AG04449 (cell line): Measurements from ENCODE around the gene FZD4.

Source experiments
- CTCF ChIA-PET: fragments of 350-600 bp; formaldehyde crosslinking; extraction: SDS; loops from one replicate; lab custom pipeline; 2021; ENCODE audit warnings: antibody characterized with exemption; lab: Yijun Ruan, JAX
- POLR2A ChIA-PET: fragments of 400-600, 350-600 bp; formaldehyde crosslinking; extraction: SDS; loops from one replicate; lab custom pipeline; 2020; ENCODE audit warnings: antibody characterized with exemption, inconsistent platforms; lab: Yijun Ruan, JAX
- DNase-seq: peaks from one replicate; pipeline ENCODE4 v3.0.0-alpha.2; 2010; ENCODE audit warnings: low read depth, low spot score
- H3K4me3 ChIP-seq: 2 replicates; pipeline ENCODE4 v1.5.1; 2011; ENCODE audit warnings: low read depth, mild to moderate bottlenecking, control low read depth, low read length
- TF ChIP-seq, protein P1 (sequence below): IDR thresholded peaks from one replicate; pipeline ENCODE4 v1.5.1; 2011; ENCODE audit warnings: mild to moderate bottlenecking, moderate library complexity, low read length, control low read depth, inconsistent platforms; ENCODE audit not compliant: insufficient read depth; ENCODE audit errors: missing control alignments

The FZD4 gene

DNA sequence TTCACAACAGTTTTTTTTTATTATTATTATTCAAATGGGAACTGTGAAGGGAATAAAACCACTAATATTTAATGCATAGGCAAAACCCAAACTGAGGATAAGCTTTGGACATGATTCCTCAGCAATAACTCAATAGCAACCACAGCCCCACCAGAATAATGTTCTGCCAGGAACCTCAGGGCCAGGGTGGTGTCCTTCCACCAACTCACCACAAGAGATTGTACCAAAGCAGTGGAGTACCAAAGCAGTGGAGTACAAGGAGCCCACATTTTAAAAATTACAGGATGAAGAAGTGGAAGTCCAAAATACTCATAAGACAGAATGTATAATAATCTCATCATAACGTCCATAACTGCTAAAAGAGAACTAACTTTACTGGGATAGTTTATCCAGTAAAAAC, 32.5 kb upstream of the FZD4 start:
- no peak for DNase-seq
- ChIA-PET CTCF (interaction anchor here (0.6 to 1.6 kb wide), 5 partner anchors 11 to 302 kb away, joined by 3 to 4 read pairs (median 3); no protein-coding TSS in a partner anchor), POLR2A (no interaction called here)
- no peak overlapping the region for H3K4me3 ChIP-seq
- TF ChIP-seq, protein P1, sequence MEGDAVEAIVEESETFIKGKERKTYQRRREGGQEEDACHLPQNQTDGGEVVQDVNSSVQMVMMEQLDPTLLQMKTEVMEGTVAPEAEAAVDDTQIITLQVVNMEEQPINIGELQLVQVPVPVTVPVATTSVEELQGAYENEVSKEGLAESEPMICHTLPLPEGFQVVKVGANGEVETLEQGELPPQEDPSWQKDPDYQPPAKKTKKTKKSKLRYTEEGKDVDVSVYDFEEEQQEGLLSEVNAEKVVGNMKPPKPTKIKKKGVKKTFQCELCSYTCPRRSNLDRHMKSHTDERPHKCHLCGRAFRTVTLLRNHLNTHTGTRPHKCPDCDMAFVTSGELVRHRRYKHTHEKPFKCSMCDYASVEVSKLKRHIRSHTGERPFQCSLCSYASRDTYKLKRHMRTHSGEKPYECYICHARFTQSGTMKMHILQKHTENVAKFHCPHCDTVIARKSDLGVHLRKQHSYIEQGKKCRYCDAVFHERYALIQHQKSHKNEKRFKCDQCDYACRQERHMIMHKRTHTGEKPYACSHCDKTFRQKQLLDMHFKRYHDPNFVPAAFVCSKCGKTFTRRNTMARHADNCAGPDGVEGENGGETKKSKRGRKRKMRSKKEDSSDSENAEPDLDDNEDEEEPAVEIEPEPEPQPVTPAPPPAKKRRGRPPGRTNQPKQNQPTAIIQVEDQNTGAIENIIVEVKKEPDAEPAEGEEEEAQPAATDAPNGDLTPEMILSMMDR = no peak

DNA sequence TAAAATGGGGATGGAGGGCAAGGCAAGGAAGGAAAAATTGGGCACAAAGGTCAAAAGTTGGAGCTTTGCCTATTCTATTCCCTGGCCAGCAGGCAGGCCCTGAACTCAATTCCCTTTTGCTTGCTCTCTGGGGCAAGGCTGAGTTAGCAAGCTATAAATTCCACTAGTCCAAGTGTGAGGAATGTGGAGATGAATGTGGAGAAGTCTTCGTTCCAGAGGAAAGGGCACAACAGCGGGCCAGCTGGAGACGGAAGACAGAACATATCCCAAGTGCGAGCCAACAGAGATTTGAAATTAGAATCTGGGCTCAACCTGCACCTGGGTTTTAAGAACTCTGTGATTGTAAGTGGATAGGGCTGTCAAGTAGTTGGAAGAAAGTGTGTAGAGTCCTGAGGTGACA, 29.5 kb upstream of the FZD4 start:
- TF ChIP-seq, protein P1 = no peak
- POLR2A ChIA-PET = no interaction called here
- DNase-seq = no peak
- H3K4me3 ChIP-seq = no peak overlapping the region
- CTCF ChIA-PET = interaction anchor here (0.7 to 3.6 kb wide), 6 partner anchors 9 to 306 kb away, joined by 3 to 13 read pairs (median 4); no protein-coding TSS in a partner anchor

DNA sequence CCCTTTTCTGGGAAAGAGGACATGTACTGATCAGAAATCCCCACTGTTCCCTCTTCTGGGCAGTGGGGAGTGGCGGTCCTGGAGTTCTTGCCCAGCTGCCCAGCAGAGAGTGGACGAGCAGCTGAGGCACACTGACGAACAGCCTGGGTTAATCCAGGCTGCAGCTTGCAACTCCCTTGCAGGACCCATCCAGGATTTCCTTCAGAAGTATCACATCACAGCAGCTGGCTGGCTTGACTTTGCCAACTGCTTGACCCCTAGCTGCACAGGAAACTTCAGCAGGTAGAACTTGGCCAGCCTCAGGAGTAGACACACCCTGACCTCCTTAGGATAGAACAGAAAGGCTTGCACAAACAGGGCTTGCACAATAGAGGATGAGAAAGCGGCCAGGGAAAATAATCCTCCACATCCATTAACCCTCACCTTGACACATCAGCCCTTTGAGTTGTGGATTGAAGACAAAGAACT, 27.9 kb upstream of the FZD4 start:
- CTCF ChIA-PET = interaction anchor here (0.7 to 3.6 kb wide), 7 partner anchors 9 to 328 kb away, joined by 3 to 13 read pairs (median 4); no protein-coding TSS in a partner anchor
- TF ChIP-seq, protein P1 = no peak
- no peak overlapping the region for H3K4me3 ChIP-seq
- no peak for DNase-seq
- POLR2A ChIA-PET = no interaction called here

DNA sequence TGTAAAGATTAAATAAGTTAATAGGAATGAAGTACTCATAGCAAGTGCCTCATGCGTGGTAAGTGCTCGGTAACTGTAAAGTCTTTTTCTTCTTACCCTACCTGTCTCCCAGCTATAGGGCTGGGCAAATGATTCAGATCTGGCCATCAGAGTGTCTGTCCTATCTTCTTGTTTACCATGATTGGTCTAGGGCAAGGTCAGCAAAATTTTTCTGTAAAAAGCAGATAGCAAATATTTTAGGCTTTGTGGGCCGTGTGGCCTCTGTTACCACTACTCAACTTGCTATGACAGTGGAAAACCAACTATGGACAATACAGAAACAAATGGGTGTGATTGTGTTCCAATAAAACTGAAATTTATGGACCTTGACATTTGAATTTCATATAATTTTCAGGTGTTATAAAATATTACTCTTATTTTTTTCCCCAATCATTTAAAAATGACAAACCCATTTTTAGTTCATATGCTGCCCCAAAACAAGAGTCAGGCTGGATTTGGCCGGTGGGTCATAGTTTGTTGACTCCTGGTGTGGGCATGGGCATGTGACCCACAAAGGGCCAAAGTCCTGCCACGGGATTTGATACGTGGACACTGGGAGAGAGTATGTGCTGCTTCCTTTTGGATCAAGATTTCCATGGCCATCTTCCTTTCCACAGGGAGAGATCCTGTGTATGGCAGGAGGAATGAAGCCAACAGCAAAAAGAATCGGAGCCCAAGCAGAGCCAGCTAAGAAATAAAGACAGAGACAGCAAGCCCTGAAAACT, 26.8 kb upstream of the FZD4 start:
- no peak for DNase-seq
- CTCF ChIA-PET = interaction anchor here (0.9 to 3.6 kb wide), 6 partner anchors 11 to 330 kb away, joined by 3 to 13 read pairs (median 8); no protein-coding TSS in a partner anchor
- POLR2A ChIA-PET = no interaction called here
- no peak overlapping the region for H3K4me3 ChIP-seq
- TF ChIP-seq, protein P1 = no peak

DNA sequence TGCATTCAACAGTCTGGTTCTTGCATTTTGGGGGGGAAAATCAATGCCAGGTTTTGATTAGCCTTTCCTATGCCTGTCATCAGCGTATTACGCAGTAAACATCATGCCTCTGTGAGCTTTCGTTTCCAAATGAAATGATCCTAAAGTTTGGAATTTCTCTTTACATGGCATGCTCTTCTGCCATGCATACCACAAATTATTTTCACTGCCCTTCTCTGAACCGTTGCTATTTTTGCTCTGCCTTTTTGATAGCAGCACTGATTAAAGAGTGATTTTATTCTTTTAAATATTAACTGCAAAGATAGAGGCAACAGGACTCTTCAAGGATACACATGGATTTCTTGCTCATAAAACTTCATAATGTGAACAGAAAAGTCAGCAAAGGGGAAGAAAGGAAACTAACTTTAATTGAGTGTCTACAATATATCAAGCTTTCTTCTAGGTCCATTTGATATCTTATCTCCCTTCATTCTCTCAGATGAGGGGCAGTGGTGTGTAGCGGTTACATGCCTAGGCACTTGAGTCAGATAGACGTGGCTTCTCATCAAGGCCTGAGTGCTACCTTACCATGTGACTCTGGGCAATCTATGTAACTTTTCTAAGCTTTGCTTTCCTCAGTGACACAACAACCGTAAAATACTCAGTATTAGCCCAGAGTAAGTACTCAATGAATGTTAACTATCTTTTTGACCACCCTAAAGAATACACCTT, 25.0 kb upstream of the FZD4 start:
- CTCF ChIA-PET = interaction anchor here (0.6 to 2.7 kb wide), 10 partner anchors 10 to 390 kb away, joined by 3 to 10 read pairs (median 4); no protein-coding TSS in a partner anchor
- H3K4me3 ChIP-seq = no peak overlapping the region
- DNase-seq = no peak
- POLR2A ChIA-PET = no interaction called here
- TF ChIP-seq, protein P1 = no peak
